Activated naive CD4-positive, alpha-beta T cell treated with anti-CD3 and anti-CD28 coated beads, Interleukin-2, amount 10 ng/mL, durations not matched to agents 7 days and 5 days (primary cell): ENCODE data around the gene MUL1.
"Not testable (repeated sequence)": the region's sequence is repeated elsewhere in the genome, so short reads cannot be mapped to it uniquely, and the experiment has no call there.

ENCODE experiments used
- CTCF ChIA-PET: fragments of 350-600 bp; sonication (Branson Sonifier 250); formaldehyde crosslinking; loops from one replicate; lab custom pipeline; 2021; ENCODE audit warnings: antibody characterized with exemption; lab: Charles Lee
- DNase-seq: peaks from one replicate; pipeline ENCODE4 v3.0.0-alpha.2; 2020
- H3K27ac Mint-ChIP-seq: one replicate; pipeline ENCODE4 v1.8.0; 2021; ENCODE audit warnings: mild to moderate bottlenecking, moderate library complexity, mixed read lengths
- H3K27me3 Mint-ChIP-seq: one replicate; pipeline ENCODE4 v1.8.0; 2021; ENCODE audit warnings: mild to moderate bottlenecking, mixed read lengths
- H3K36me3 Mint-ChIP-seq: one replicate; pipeline ENCODE4 v1.8.0; 2021; ENCODE audit warnings: mixed read lengths
- H3K4me1 Mint-ChIP-seq: one replicate; pipeline ENCODE4 v1.8.0; 2021; ENCODE audit warnings: mixed read lengths
- H3K4me3 Mint-ChIP-seq: one replicate; pipeline ENCODE4 v1.8.0; 2021; ENCODE audit warnings: mild to moderate bottlenecking, moderate library complexity, mixed read lengths
- H3K9me3 Mint-ChIP-seq: one replicate; pipeline ENCODE4 v1.8.0; 2021; ENCODE audit warnings: mixed read lengths

The MUL1 gene

GRCh38 chr1:20497506-20497905, 10.4 kb downstream of the MUL1 start:
- Mint-ChIP-seq H3K36me3 (peaks cover 25% of the 10 kb centered on the region), H3K27me3 (peaks cover 14% of the 10 kb centered on the region), H3K27ac (no peak overlapping the region), H3K4me1 (no peaks in the 10 kb centered on the region), H3K4me3 (no peak overlapping the region), H3K9me3 (no peaks in the 10 kb centered on the region)
- no peak for DNase-seq
- CTCF ChIA-PET = interaction anchor here (0.7 kb wide), 1 partner anchor 52 kb away, joined by 3 read pairs; no protein-coding TSS in a partner anchor

- H3K36me3 Mint-ChIP-seq = peaks cover 25% of the 10 kb centered on the region
- CTCF ChIA-PET = not testable (repeated sequence)
Observed at GRCh38 chr1:20496725-20497383, 11.1 kb downstream of the MUL1 start.

GRCh38 chr1:20496241-20496661, 11.7 kb downstream of the MUL1 start:
- DNase-seq = no peak
- H3K4me1 Mint-ChIP-seq = no peaks in the 10 kb centered on the region
- no peaks in the 10 kb centered on the region for H3K9me3 Mint-ChIP-seq
- no peak overlapping the region for H3K4me3 Mint-ChIP-seq
- CTCF ChIA-PET = interaction anchor here (0.9 to 3.1 kb wide), 2 partner anchors 284 to 651 kb away, joined by 3 to 25 read pairs; no protein-coding TSS in a partner anchor
- peaks cover 22% of the 10 kb centered on the region for H3K36me3 Mint-ChIP-seq
- no peak overlapping the region for H3K27ac Mint-ChIP-seq
- peaks cover 25% of the 10 kb centered on the region for H3K27me3 Mint-ChIP-seq

More at GRCh38 chr1:20496725-20497383, 11.1 kb downstream of the MUL1 start:
- H3K4me1 Mint-ChIP-seq, DNase-seq, H3K4me3 Mint-ChIP-seq, H3K9me3 Mint-ChIP-seq, H3K27ac Mint-ChIP-seq: not testable (repeated sequence)
- peaks cover 19% of the 10 kb centered on the region for H3K27me3 Mint-ChIP-seq

- CTCF ChIA-PET = interaction anchor here (0.9 to 3.1 kb wide), 5 partner anchors 9 to 650 kb away, joined by 3 to 25 read pairs (median 10); no protein-coding TSS in a partner anchor
- Mint-ChIP-seq H3K4me3 (no peak overlapping the region), H3K9me3 (no peaks in the 10 kb centered on the region), H3K27ac (no peak overlapping the region), H3K4me1 (no peaks in the 10 kb centered on the region), H3K36me3 (peaks cover 18% of the 10 kb centered on the region), H3K27me3 (peaks cover 31% of the 10 kb centered on the region)
- no peak for DNase-seq
Observed at GRCh38 chr1:20495661-20496060, 12.3 kb downstream of the MUL1 start.

GRCh38 chr1:20494609-20495311, 13.2 kb downstream of the MUL1 start:
- CTCF ChIA-PET = interaction anchor here (0.6 to 3.1 kb wide), 18 partner anchors 9 to 331 kb away, joined by 3 to 25 read pairs (median 4); no protein-coding TSS in a partner anchor
- Mint-ChIP-seq H3K27ac (no peak overlapping the region), H3K4me1 (no peaks in the 10 kb centered on the region), H3K9me3 (no peaks in the 10 kb centered on the region), H3K36me3 (peaks cover 12% of the 10 kb centered on the region), H3K27me3 (peaks cover 40% of the 10 kb centered on the region), H3K4me3 (no peak overlapping the region)
- DNase-seq = no peak

GRCh38 chr1:20493839-20494608, 13.9 kb downstream of the MUL1 start:
- H3K36me3 Mint-ChIP-seq = peaks cover 7% of the 10 kb centered on the region
- DNase-seq = peak; percentile 88
- H3K27ac Mint-ChIP-seq = no peak overlapping the region
- no peaks in the 10 kb centered on the region for H3K9me3 Mint-ChIP-seq
- H3K4me3 Mint-ChIP-seq = no peak overlapping the region
- CTCF ChIA-PET = interaction anchor here (0.6 to 3.1 kb wide), 22 partner anchors 10 to 519 kb away, joined by 3 to 25 read pairs (median 4); no protein-coding TSS in a partner anchor
- peaks cover 47% of the 10 kb centered on the region for H3K27me3 Mint-ChIP-seq
- H3K4me1 Mint-ChIP-seq = no peaks in the 10 kb centered on the region

GRCh38 chr1:20493309-20493708, 14.6 kb downstream of the MUL1 start:
- H3K27ac Mint-ChIP-seq = peak overlapping the region; percentile 61
- H3K4me1 Mint-ChIP-seq = no peaks in the 10 kb centered on the region
- H3K9me3 Mint-ChIP-seq = no peaks in the 10 kb centered on the region
- CTCF ChIA-PET = interaction anchor here (0.9 to 3.1 kb wide), 17 partner anchors 9 to 519 kb away, joined by 3 to 25 read pairs (median 4); no protein-coding TSS in a partner anchor
- H3K4me3 Mint-ChIP-seq = no peak overlapping the region
- peaks cover under 1% of the 10 kb centered on the region for H3K36me3 Mint-ChIP-seq
- H3K27me3 Mint-ChIP-seq = peaks cover 54% of the 10 kb centered on the region
- no peak for DNase-seq

GRCh38 chr1:20492751-20493150, 15.2 kb downstream of the MUL1 start:
- CTCF ChIA-PET = interaction anchor here (0.9 to 3.1 kb wide), 7 partner anchors 13 to 276 kb away, joined by 3 to 22 read pairs (median 4); no protein-coding TSS in a partner anchor

GRCh38 chr1:20491866-20492265, 16.1 kb downstream of the MUL1 start:
- DNase-seq = no peak
- Mint-ChIP-seq H3K9me3 (no peaks in the 10 kb centered on the region), H3K36me3 (no peaks in the 10 kb centered on the region), H3K4me3 (no peak overlapping the region), H3K27ac (no peak overlapping the region), H3K27me3 (peaks cover 69% of the 10 kb centered on the region), H3K4me1 (no peaks in the 10 kb centered on the region)
- CTCF ChIA-PET = interaction anchor here (0.9 to 3.1 kb wide), 5 partner anchors 12 to 574 kb away, joined by 3 to 14 read pairs (median 4); no protein-coding TSS in a partner anchor

More at GRCh38 chr1:20492751-20493150, 15.2 kb downstream of the MUL1 start:
- Mint-ChIP-seq H3K4me3 (no peak overlapping the region), H3K4me1 (no peaks in the 10 kb centered on the region), H3K9me3 (no peaks in the 10 kb centered on the region), H3K27ac (no peak overlapping the region), H3K36me3 (no peaks in the 10 kb centered on the region), H3K27me3 (peaks cover 60% of the 10 kb centered on the region)
- no peak for DNase-seq

GRCh38 chr1:20491178-20491577, 16.8 kb downstream of the MUL1 start:
- CTCF ChIA-PET = interaction anchor here (0.7 to 3.6 kb wide), 7 partner anchors 16 to 574 kb away, joined by 3 to 14 read pairs (median 4); no protein-coding TSS in a partner anchor
- Mint-ChIP-seq H3K4me3 (no peak overlapping the region), H3K27me3 (peaks cover 76% of the 10 kb centered on the region), H3K4me1 (no peaks in the 10 kb centered on the region), H3K36me3 (no peaks in the 10 kb centered on the region), H3K27ac (no peak overlapping the region), H3K9me3 (no peaks in the 10 kb centered on the region)
- DNase-seq = no peak

- CTCF ChIA-PET = no interaction called here
- peaks cover 13% of the 10 kb centered on the region for H3K4me1 Mint-ChIP-seq
- H3K27me3 Mint-ChIP-seq = peaks cover 97% of the 10 kb centered on the region
- DNase-seq = no peak
- H3K4me3 Mint-ChIP-seq = peak overlapping the region; percentile 48
- H3K9me3 Mint-ChIP-seq = no peaks in the 10 kb centered on the region
- H3K27ac Mint-ChIP-seq = no peak overlapping the region
- peaks cover 2% of the 10 kb centered on the region for H3K36me3 Mint-ChIP-seq
Observed at GRCh38 chr1:20487236-20487590, 20.7 kb downstream of the MUL1 start.

GRCh38 chr1:20486457-20487235, 21.3 kb downstream of the MUL1 start:
- Mint-ChIP-seq H3K4me1 (peaks cover 13% of the 10 kb centered on the region), H3K36me3 (peaks cover 2% of the 10 kb centered on the region), H3K27ac (no peak overlapping the region), H3K27me3 (peaks cover 97% of the 10 kb centered on the region), H3K9me3 (no peaks in the 10 kb centered on the region), H3K4me3 (peak overlapping the region; percentile 48)
- DNase-seq = peak; percentile 21
- CTCF ChIA-PET = no interaction called here
